ENCODE results near the gene TMEM200B.

- TF ChIP-seq, protein P1, sequence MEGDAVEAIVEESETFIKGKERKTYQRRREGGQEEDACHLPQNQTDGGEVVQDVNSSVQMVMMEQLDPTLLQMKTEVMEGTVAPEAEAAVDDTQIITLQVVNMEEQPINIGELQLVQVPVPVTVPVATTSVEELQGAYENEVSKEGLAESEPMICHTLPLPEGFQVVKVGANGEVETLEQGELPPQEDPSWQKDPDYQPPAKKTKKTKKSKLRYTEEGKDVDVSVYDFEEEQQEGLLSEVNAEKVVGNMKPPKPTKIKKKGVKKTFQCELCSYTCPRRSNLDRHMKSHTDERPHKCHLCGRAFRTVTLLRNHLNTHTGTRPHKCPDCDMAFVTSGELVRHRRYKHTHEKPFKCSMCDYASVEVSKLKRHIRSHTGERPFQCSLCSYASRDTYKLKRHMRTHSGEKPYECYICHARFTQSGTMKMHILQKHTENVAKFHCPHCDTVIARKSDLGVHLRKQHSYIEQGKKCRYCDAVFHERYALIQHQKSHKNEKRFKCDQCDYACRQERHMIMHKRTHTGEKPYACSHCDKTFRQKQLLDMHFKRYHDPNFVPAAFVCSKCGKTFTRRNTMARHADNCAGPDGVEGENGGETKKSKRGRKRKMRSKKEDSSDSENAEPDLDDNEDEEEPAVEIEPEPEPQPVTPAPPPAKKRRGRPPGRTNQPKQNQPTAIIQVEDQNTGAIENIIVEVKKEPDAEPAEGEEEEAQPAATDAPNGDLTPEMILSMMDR (IDR thresholded peaks at IDR 0.05) = no peak
- no peak for TF ChIP-seq POLR2A (IDR thresholded peaks at IDR 0.05)
These were observed 12.8 kb upstream of the TMEM200B start for GRCh38 chr1:29136391-29136915.
